ENCODE results near the gene INTS4. TPM values are rescaled to one million over a fixed set of nuclear protein-coding genes. Genes with fewer than 3 reads are reported as not detected.
"Not testable (repeated sequence)": the region's sequence is repeated elsewhere in the genome, so short reads cannot be mapped to it uniquely, and the experiment has no call there.

Gene INTS4
- total RNA-seq, 6 experiments from 2014 or later, result 8.3 to 19.0 (median 14.7) TPM

GRCh38 chr11:77930334-77931208 lies 63.9 kb downstream of the INTS4 start:
- ATAC-seq, result peak in 1 of 4 donors; percentile 25
- H3K4me3 ChIP-seq; intact Hi-C loops (cut with DNase I); H3K27me3 ChIP-seq; H3K4me1 ChIP-seq; H3K36me3 ChIP-seq; H3K27ac ChIP-seq; H3K9me3 ChIP-seq; DNase-seq: not testable (repeated sequence)
- 55% methylated on average over 1 of the region's 3 CpGs for WGBS (ENCODE audit: insufficient coverage, low coverage, low lambda C conversion rate, missing lambda C conversion rate)

GRCh38 chr11:77917713-77918112 lies 76.8 kb downstream of the INTS4 start:
- H3K4me3 ChIP-seq; DNase-seq; H3K36me3 ChIP-seq; H3K27ac ChIP-seq; H3K27me3 ChIP-seq; intact Hi-C loops (cut with DNase I); H3K9me3 ChIP-seq; ATAC-seq: not testable (repeated sequence)
- WGBS (ENCODE audit: insufficient coverage, low coverage, low lambda C conversion rate, missing lambda C conversion rate), result no CpG with 5 or more reads among the region's 2 CpGs
- peaks cover 0 to 10% (median 3%) of the 10 kb centered on the region in 4 donors for H3K4me1 ChIP-seq

DNA sequence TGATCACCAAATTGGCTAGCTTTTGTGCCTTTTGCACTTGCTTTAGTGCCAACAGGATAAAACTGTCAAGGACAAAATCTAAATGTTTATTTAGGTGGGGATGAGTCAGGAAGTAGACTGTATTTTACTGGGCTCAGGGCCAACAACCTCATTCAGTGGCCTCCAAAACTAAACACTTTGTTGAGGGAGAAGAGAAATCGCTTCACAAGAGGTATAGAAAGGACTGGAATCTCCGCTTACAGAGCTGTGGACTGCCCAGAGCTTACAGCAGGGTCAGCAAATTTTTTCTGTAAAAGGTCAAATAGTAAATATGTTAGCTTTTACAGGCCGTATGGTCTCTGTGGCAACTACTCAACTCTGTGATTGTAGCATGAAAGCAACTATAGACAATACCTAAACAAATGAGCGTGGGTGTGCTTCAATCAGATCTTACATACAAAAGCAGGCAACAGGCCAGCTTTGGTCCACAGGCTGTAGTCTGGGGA lies 80.1 kb downstream of the INTS4 start:
- ATAC-seq, result peak; percentile 87 to 94 (median 91)
- H3K36me3 ChIP-seq; H3K4me3 ChIP-seq; H3K9me3 ChIP-seq; intact Hi-C loops (cut with DNase I); H3K27me3 ChIP-seq: not testable (repeated sequence)
- Histone ChIP-seq H3K4me1 (peaks cover 0 to 10% (median 3%) of the 10 kb centered on the region in 4 donors), H3K27ac (peak overlapping the region in 2 of 3 donors; percentile 1 to 7)
- DNase-seq, result peak in 1 of 3 donors; percentile 60
- WGBS (ENCODE audit: insufficient coverage, low coverage, low lambda C conversion rate, missing lambda C conversion rate), result 26% methylated on average over 4 of the region's 4 CpGs

DNA sequence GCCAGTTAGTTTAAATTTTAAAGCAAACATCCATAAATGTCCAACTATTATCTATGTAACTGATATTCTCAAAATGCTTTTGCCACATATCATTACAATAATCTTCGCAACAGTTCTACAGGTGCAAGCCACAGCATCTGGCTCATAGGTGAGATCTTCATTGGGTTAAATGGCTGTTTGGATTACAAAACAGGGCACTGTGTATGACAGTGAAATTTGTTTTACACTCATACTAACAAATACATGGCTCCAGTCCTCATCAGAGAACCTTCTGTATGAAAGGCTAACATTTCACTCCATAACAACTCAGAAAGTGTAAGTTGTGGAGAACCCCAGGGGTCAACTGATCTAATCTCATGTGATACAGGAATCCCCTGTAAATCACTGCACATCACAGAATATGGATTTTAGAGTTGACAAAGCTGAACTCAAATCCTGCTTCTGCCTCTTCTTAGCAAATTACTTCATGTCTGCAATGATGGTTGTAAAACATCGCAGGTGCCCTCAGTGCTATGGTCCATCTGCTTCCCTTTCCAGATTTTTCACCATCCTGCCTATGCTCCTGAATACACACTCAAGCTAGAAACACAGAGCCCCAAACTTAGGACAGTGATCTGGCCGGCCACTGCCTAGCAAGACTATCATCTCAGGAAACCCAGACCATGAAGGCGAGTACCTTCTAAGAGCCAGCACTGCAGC lies 80.7 kb downstream of the INTS4 start:
- H3K27ac ChIP-seq; H3K36me3 ChIP-seq; intact Hi-C loops (cut with DNase I); DNase-seq; H3K27me3 ChIP-seq; H3K9me3 ChIP-seq; H3K4me3 ChIP-seq: not testable (repeated sequence)
- ATAC-seq, result peak; percentile 45 to 57 (median 54)
- H3K4me1 ChIP-seq, result peaks cover 0 to 10% (median 3%) of the 10 kb centered on the region in 4 donors
- 53% methylated on average over 3 of the region's 4 CpGs for WGBS (ENCODE audit: insufficient coverage, low coverage, low lambda C conversion rate, missing lambda C conversion rate)

DNA sequence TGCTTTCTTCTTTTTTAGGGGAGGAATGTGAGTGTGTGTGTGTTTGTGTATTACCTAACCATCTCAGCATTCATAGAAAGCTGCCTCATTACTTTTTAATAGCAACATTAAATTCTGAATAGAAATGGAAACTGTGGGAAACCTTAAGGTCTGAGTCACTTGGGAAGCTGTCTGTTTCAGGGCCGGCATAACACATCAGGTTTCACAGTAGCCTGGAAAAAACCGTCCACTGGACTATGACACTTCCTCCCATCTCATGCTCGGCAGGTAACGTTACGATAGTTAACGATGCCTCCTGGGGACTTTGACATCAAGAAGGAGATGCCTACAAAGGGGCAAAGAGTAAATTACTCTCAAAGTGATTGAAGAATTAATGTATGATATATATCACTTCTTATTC lies 83.6 kb downstream of the INTS4 start:
- H3K4me1 ChIP-seq, result peaks cover 0 to 10% (median 3%) of the 10 kb centered on the region in 4 donors
- intact Hi-C loops (cut with DNase I); H3K9me3 ChIP-seq; H3K4me3 ChIP-seq; H3K27ac ChIP-seq; H3K27me3 ChIP-seq; H3K36me3 ChIP-seq; DNase-seq; ATAC-seq: not testable (repeated sequence)
- 96% methylated on average over 4 of the region's 6 CpGs for WGBS (ENCODE audit: insufficient coverage, low coverage, low lambda C conversion rate, missing lambda C conversion rate)

GRCh38 chr11:77909277-77909676 lies 85.2 kb downstream of the INTS4 start:
- peaks cover 0 to 9% (median 0%) of the 10 kb centered on the region in 4 donors for H3K36me3 ChIP-seq
- 83% methylated on average over 2 of the region's 2 CpGs for WGBS (ENCODE audit: insufficient coverage, low coverage, low lambda C conversion rate, missing lambda C conversion rate)

More at GRCh38 chr11:77909277-77909676, 85.2 kb downstream of the INTS4 start:
- ATAC-seq (no peak), DNase-seq (no peak)
- no peak for TF ChIP-seq POLR2A (IDR thresholded peaks at IDR 0.05)
- TF ChIP-seq CTCF (IDR thresholded peaks at IDR 0.05), result no peak
- H3K27ac ChIP-seq, result no peak overlapping the region
- peaks cover 0 to 3% (median under 1%) of the 10 kb centered on the region in 4 donors for H3K4me1 ChIP-seq
- H3K27me3 ChIP-seq, result no peaks in the 10 kb centered on the region
- no peaks in the 10 kb centered on the region for H3K9me3 ChIP-seq
- H3K4me3 ChIP-seq, result no peak overlapping the region
- intact Hi-C loops (cut with DNase I), result no loop called here
